ENCODE data around the gene FXYD5.

DNA sequence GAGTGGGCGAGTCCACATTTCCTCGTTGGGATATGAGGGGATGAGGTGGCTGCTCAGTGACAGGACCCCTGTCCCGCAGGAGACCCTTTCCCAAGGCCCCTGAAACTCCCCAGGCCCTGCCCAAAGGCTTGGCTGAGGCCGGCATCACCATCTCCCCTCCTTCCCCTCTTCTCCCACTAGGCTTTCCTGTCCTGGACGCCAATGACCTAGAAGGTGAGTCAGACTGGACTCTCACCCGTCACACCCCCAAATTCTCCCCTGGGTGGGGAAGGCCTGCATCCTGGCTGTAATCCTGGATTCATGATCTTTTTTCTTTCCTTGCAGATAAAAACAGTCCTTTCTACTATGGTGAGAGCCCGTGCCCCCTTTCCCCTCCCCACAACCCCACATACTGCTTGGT, 33.6 kb upstream of the FXYD5 start:
- no peak for TF ChIP-seq EZH2phosphoT487 (IDR thresholded peaks at IDR 0.05; ENCODE audit: borderline replicate concordance, low read depth, low read length)
- no peak for TF ChIP-seq CTCF (conservative IDR thresholded peaks at IDR 0.05; ENCODE audit: low read length)
